ENCODE results near the gene GSTO2. TPM values are rescaled to one million over a fixed set of nuclear protein-coding genes. Genes with fewer than 3 reads are reported as not detected.
A peak's percentile ranks its signal among the peaks of the same experiment; 100 is the strongest.

The GSTO2 gene
- total and polyA plus RNA-seq, 5 experiments from 2014 or later, result 0.15 to 2.0 (median 1.4) TPM

- no peak overlapping the region for H3K27ac Mint-ChIP-seq
- POLR2A ChIA-PET, result interaction anchor here (0.6 to 2.6 kb wide), 2 partner anchors 12 to 49 kb away, joined by 5 to 8 read pairs; no protein-coding TSS in a partner anchor
Measured at GRCh38 chr10:104293781-104294321, 24.9 kb downstream of the GSTO2 start.

GRCh38 chr10:104296687-104297436 lies 27.9 kb downstream of the GSTO2 start:
- H3K9me3 Mint-ChIP-seq, result no peaks in the 10 kb centered on the region
- no peaks in the 10 kb centered on the region for H3K36me3 Mint-ChIP-seq
- peak overlapping the region in 1 of 10 donors; percentile 41 for H3K27ac Mint-ChIP-seq
- peaks cover 8 to 18% (median 15%) of the 10 kb centered on the region in 4 donors for H3K4me1 Mint-ChIP-seq
- H3K4me3 Mint-ChIP-seq, result no peak overlapping the region
- POLR2A ChIA-PET, result interaction anchor here (1.5 kb wide), 1 partner anchor 38 kb away, joined by 3 read pairs; no protein-coding TSS in a partner anchor
- no peak for DNase-seq
- no peak for ATAC-seq
- peaks cover 0 to 2% (median 0%) of the 10 kb centered on the region in 5 donors for H3K27me3 Mint-ChIP-seq

More at GRCh38 chr10:104293781-104294321, 24.9 kb downstream of the GSTO2 start:
- no peak for ATAC-seq
- H3K27me3 Mint-ChIP-seq, result peaks cover 6 to 25% (median 12%) of the 10 kb centered on the region in 5 donors
- peaks cover 4 to 10% (median 7%) of the 10 kb centered on the region in 4 donors for H3K4me1 Mint-ChIP-seq
- H3K4me3 Mint-ChIP-seq, result no peak overlapping the region
- no peaks in the 10 kb centered on the region for H3K36me3 Mint-ChIP-seq
- no peak for DNase-seq
- H3K9me3 Mint-ChIP-seq, result no peaks in the 10 kb centered on the region

GRCh38 chr10:104297697-104298660 lies 29.0 kb downstream of the GSTO2 start:
- Mint-ChIP-seq H3K27ac (peak overlapping the region in 1 of 10 donors; percentile 37), H3K27me3 (peaks cover 0 to 2% (median 0%) of the 10 kb centered on the region in 5 donors), H3K36me3 (no peaks in the 10 kb centered on the region), H3K4me1 (peaks cover 8 to 25% (median 15%) of the 10 kb centered on the region in 4 donors), H3K9me3 (no peaks in the 10 kb centered on the region), H3K4me3 (no peak overlapping the region)
- ATAC-seq, result peak; percentile 37 to 38
- peak in 5 of 10 donors; percentile 25 to 32 (median 29) for DNase-seq
- POLR2A ChIA-PET, result interaction anchor here (1.4 kb wide), 1 partner anchor 40 kb away, joined by 4 read pairs; the partner anchor contains the start of gene ITPRIP

GRCh38 chr10:104299031-104299904 lies 30.3 kb downstream of the GSTO2 start:
- ATAC-seq, result no peak
- no peak for DNase-seq
- H3K36me3 Mint-ChIP-seq, result no peaks in the 10 kb centered on the region
- no peaks in the 10 kb centered on the region for H3K9me3 Mint-ChIP-seq
- H3K4me3 Mint-ChIP-seq, result peak overlapping the region in 1 of 10 donors; percentile 29
- POLR2A ChIA-PET, result interaction anchor here (0.6 to 1.5 kb wide), 4 partner anchors 30 to 39 kb away, joined by 3 to 7 read pairs (median 4); partner anchors contain the start of genes GSTO2 and ITPRIP
- H3K27me3 Mint-ChIP-seq, result peaks cover 0 to 2% (median 0%) of the 10 kb centered on the region in 5 donors
- peaks cover 16 to 38% (median 24%) of the 10 kb centered on the region in 4 donors for H3K4me1 Mint-ChIP-seq
- peak overlapping the region in 4 of 10 donors; percentile 22 to 88 (median 77) for H3K27ac Mint-ChIP-seq

- DNase-seq, result peak in 1 of 10 donors; percentile 39
- Mint-ChIP-seq H3K9me3 (no peaks in the 10 kb centered on the region), H3K4me1 (peaks cover 21 to 47% (median 32%) of the 10 kb centered on the region in 4 donors), H3K36me3 (no peaks in the 10 kb centered on the region), H3K27ac (peak overlapping the region in 9 of 10 donors; percentile 25 to 88 (median 69)), H3K27me3 (peaks cover 0 to 2% (median 0%) of the 10 kb centered on the region in 5 donors), H3K4me3 (peak overlapping the region in 2 of 10 donors; percentile 62 to 64)
- POLR2A ChIA-PET, result interaction anchor here (1.5 kb wide), 1 partner anchor 38 kb away, joined by 7 read pairs; the partner anchor contains the start of gene ITPRIP
- peak; percentile 7 to 73 for ATAC-seq
Measured at GRCh38 chr10:104300002-104300735, 31.2 kb downstream of the GSTO2 start.

- DNase-seq, result peak in 2 of 10 donors; percentile 23 to 32
- Mint-ChIP-seq H3K4me1 (peaks cover 24 to 52% (median 37%) of the 10 kb centered on the region in 4 donors), H3K4me3 (peak overlapping the region in 9 of 10 donors; percentile 6 to 67 (median 55)), H3K9me3 (no peaks in the 10 kb centered on the region), H3K36me3 (no peaks in the 10 kb centered on the region), H3K27me3 (peaks cover 0 to under 1% (median 0%) of the 10 kb centered on the region in 5 donors), H3K27ac (peak overlapping the region in 9 of 10 donors; percentile 22 to 88 (median 70))
- ATAC-seq, result peak in 1 of 2 donors; percentile 43
- POLR2A ChIA-PET, result interaction anchor here (1.5 kb wide), 1 partner anchor 38 kb away, joined by 7 read pairs; the partner anchor contains the start of gene ITPRIP
Measured at GRCh38 chr10:104300736-104301292, 31.8 kb downstream of the GSTO2 start.

- peak overlapping the region in 3 of 10 donors; percentile 5 to 88 (median 62) for H3K27ac Mint-ChIP-seq
- POLR2A ChIA-PET, result interaction anchor here (0.7 to 1.6 kb wide), 2 partner anchors 20 to 36 kb away, joined by 3 to 5 read pairs; partner anchors contain the start of gene ITPRIP
- DNase-seq, result no peak
- ATAC-seq, result no peak
- peaks cover 0 to 2% (median 0%) of the 10 kb centered on the region in 5 donors for H3K27me3 Mint-ChIP-seq
- H3K4me1 Mint-ChIP-seq, result peaks cover 32 to 65% (median 50%) of the 10 kb centered on the region in 4 donors
- peak overlapping the region in 1 of 10 donors; percentile 19 for H3K4me3 Mint-ChIP-seq
- H3K36me3 Mint-ChIP-seq, result no peaks in the 10 kb centered on the region
- no peaks in the 10 kb centered on the region for H3K9me3 Mint-ChIP-seq
Measured at GRCh38 chr10:104301907-104302690, 33.1 kb downstream of the GSTO2 start.

GRCh38 chr10:104303594-104304355 lies 34.8 kb downstream of the GSTO2 start:
- H3K4me3 Mint-ChIP-seq, result peak overlapping the region in 2 of 10 donors; percentile 27 to 50
- no peak for ATAC-seq
- peaks cover 46 to 82% (median 66%) of the 10 kb centered on the region in 4 donors for H3K4me1 Mint-ChIP-seq
- H3K27ac Mint-ChIP-seq, result peak overlapping the region in 5 of 10 donors; percentile 21 to 78 (median 67)
- peaks cover 0 to 2% (median 0%) of the 10 kb centered on the region in 5 donors for H3K27me3 Mint-ChIP-seq
- no peaks in the 10 kb centered on the region for H3K9me3 Mint-ChIP-seq
- POLR2A ChIA-PET, result interaction anchor here (0.7 to 1.6 kb wide), 2 partner anchors 18 to 47 kb away, joined by 3 to 5 read pairs; no protein-coding TSS in a partner anchor
- H3K36me3 Mint-ChIP-seq, result no peaks in the 10 kb centered on the region
- DNase-seq, result no peak

GRCh38 chr10:104304356-104304745 lies 35.4 kb downstream of the GSTO2 start:
- POLR2A ChIA-PET, result interaction anchor here (0.7 to 6.4 kb wide), 3 partner anchors 22 to 47 kb away, joined by 3 to 93 read pairs (median 33); partner anchors contain the start of gene ITPRIP
- Mint-ChIP-seq H3K4me1 (peaks cover 50 to 86% (median 71%) of the 10 kb centered on the region in 4 donors), H3K9me3 (no peaks in the 10 kb centered on the region), H3K36me3 (no peaks in the 10 kb centered on the region), H3K27me3 (peaks cover 0 to 2% (median 0%) of the 10 kb centered on the region in 5 donors), H3K27ac (peak overlapping the region in 5 of 10 donors; percentile 9 to 78 (median 65)), H3K4me3 (peak overlapping the region in 3 of 10 donors; percentile 12 to 50 (median 27))
- DNase-seq (no peak), ATAC-seq (no peak)

Measured in naive thymus-derived CD8-positive, alpha-beta T cell (primary cell).